Stimulated activated CD4-positive, alpha-beta T cell treated with anti-CD3 and anti-CD28 coated beads, Interleukin-4, amount 100 ng/mL, for 1 hour (primary cell): ENCODE data around the gene PRPS1.
"Not testable (repeated sequence)": the region's sequence is repeated elsewhere in the genome, so short reads cannot be mapped to it uniquely, and the experiment has no call there.

Experiments
- DNase-seq: peaks from one replicate; pipeline ENCODE4 v3.0.0-alpha.2; 2020

Gene PRPS1

DNA sequence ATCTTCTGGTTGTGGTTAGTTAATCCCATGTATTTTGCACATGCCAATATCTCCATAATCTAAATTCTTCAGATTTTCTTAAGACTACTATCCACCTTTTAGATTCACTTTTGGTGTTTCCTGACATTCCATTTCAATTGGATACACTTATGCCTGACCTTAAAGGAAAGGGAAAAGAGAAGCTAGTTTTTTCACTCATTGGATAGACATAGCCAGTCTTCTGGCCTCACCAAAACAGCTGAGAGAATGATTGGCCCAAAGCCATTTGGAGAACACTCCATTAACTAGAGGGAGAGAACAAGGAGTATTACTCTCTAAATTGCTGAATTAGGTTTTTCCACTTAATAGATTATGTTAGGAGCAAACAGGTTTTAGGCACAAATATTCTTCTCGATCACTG lies 4.0 kb downstream of the PRPS1 start:
- no peak for DNase-seq

DNA sequence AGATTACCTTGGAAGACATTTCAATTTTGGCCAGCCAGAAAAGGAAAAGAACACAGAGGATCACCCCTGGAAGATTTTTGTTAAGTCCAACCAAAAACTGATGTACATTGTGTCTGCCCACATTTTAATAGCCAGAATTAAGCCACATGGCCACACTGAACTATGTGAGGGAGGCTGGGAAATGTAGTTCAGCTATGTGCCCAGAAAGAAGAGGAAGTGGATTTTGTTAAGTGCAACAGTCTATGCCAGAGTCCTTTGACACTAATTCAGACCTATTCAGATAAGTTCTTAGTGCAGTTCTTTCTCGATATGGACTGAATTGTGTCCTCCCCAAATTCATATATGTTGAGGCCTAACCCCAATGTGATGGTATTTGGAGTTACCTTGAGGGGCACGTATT lies 18.4 kb downstream of the PRPS1 start:
- no peak for DNase-seq

DNA sequence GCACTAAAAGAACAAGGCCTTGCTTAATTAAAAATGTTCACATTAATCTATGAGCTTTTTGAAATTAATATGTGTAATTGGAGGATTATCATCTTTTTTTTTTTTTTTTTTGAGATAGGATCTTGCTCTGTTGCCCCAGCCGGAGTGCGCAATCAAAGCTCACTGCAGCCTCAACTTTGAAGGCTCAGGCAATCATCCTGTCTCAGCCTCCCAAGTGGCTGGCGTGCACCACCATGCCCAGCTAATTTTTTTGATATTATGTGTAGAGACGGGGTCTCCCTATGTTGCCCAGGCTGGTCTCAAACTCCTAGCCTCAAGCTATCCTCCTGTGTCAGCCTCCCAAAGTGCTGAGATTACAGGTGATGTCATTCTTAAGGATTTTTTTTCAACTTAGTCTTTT lies 20.0 kb downstream of the PRPS1 start:
- DNase-seq = no peak

GRCh38 chrX:107654566-107654871 lies 26.2 kb downstream of the PRPS1 start:
- no peak for DNase-seq

GRCh38 chrX:107654872-107655761 lies 26.8 kb downstream of the PRPS1 start:
- peak; percentile 63 for DNase-seq

- no peak for DNase-seq
Measured at GRCh38 chrX:107656978-107657377, 28.7 kb downstream of the PRPS1 start.

DNA sequence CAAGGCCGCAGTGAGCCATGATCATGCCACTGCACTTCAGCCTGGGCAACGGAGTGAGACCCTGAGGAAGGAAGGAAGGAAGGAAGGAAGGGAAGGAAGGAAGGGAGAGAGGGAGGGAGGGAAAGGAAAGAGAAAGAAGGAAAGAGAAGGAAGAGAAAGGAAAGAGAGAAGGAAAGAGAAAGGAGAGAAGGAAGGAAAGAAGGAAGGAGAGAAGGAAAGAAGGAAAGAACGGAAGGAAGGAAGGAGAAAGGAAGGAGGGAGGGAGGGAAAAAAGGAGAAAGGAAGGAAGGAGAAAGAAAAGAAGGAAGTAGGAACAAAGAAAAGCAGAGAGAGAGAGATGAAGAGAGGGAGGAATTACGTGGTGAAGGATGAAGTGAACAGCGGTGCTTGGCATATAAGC lies 30.4 kb downstream of the PRPS1 start:
- no peak for DNase-seq

DNA sequence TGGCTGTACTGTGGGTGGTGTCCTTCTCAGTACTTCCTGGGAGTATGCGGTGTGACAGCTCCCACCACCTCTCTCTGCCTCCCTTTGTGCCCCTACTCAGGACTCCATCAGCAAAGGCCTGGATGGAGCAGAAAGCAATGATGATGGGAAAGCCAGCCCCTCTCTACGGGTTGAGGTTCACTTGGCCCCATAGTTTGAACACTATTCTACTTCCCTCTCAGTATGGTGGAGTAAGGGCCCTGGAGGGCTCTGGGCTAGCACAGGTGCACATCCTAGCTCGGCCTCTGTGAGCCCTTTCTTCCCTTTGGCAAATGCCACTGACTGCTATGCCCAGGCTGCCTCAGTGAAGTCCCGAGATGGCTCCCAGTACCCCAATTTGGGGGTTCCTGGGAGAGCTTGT lies 31.0 kb downstream of the PRPS1 start:
- no peak for DNase-seq

GRCh38 chrX:107659768-107660167 lies 31.5 kb downstream of the PRPS1 start:
- no peak for DNase-seq

DNA sequence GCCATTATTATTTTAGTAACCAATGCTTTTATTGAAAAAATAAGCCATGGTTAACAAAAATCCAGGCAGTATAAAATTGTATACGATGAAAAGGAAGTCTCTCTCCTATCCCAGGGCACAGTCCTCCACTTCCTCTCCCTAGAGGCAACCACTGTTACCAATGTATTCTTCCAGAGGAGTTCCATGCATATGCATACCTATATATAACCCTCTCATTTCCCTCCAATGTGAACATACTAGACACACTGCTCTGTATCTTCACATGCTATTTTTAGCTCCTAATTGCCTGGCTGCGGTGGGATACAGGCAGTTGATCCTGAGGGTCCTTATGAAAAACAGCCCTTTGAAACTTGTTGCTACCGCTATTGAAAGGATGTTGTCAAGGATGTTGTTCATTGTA lies 33.8 kb downstream of the PRPS1 start:
- DNase-seq = no peak

DNA sequence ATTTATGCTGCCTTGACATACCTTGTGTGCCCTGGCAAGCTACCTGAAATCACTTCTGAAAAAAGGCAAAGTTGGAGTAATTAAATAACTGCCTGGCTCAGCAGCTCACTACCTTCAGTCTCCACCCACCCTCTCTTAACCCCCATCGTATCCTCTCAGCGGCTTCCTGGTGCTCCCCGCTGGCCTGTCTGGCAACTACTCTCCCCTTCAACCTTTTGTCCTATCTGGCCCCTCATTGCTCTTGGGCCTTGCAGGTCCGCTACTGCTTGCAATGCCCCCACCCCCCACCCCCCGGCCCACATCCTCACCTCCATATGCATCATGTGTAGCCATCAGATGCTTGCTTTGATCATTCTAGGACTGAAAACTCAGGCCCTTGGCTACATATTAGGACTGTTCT lies 34.5 kb downstream of the PRPS1 start:
- no peak for DNase-seq

GRCh38 chrX:107666931-107667330 lies 38.6 kb downstream of the PRPS1 start:
- no peak for DNase-seq

DNA sequence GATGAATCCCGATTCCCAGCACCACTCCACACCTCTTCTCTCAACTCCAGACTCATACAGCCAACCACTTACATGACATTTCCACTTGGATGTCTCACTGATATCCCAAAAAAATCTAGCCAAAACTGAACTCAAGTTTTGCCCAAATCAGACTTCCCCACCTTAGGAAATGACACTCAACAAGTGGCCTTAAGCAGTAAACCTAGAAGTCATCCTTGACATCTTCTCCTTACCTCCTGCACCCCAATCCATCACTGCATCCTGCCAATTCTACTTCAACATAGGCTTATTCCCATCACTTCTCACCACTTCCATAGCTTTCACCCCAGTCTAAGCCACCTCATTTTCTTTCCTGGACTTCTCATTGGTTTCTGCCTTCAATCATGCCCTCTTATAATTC lies 39.1 kb downstream of the PRPS1 start:
- no peak for DNase-seq

DNA sequence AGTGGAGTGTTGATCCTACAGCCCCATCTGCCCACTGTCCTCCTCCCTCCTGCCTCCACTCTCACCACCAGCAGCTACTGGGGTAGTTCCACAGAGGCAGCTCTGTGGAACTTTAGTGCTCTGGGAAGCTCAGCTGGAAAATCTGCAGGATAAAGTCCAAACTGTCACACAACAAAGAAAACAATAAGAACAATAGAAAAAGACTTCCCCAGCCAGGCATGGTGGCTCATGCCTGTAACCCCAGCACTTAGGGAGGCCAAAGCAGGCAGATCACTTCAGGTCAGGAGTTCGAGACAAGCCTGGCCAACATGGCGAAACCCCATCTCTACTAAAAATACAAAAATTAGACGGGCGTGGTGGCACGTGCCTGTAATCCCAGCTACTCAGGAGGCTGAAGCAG lies 40.4 kb downstream of the PRPS1 start:
- not testable (repeated sequence) for DNase-seq

DNA sequence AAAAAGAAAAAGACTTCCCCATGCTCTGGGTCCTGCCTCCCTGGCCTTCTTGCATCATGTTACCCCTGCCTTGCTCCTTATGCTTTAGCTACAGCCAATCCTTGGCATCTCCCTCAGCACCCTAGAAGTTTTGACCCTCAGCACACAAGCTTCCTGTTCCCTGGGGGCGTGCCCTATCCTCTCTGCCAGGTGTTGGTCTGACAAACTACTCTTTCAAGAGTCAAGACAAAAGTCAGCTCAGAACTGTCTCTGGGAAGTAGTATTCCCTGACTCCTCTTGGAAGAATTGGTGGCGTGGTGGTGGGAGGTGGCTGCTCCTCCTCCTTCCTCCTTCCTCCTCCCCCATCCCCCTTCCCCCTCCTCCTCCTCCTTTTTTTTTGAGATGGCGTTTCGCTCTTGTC lies 41.0 kb downstream of the PRPS1 start:
- no peak for DNase-seq

- DNase-seq = no peak
Measured at GRCh38 chrX:107669885-107670628, 41.7 kb downstream of the PRPS1 start.

- DNase-seq = not testable (repeated sequence)
Measured at GRCh38 chrX:107671256-107671655, 42.9 kb downstream of the PRPS1 start.

DNA sequence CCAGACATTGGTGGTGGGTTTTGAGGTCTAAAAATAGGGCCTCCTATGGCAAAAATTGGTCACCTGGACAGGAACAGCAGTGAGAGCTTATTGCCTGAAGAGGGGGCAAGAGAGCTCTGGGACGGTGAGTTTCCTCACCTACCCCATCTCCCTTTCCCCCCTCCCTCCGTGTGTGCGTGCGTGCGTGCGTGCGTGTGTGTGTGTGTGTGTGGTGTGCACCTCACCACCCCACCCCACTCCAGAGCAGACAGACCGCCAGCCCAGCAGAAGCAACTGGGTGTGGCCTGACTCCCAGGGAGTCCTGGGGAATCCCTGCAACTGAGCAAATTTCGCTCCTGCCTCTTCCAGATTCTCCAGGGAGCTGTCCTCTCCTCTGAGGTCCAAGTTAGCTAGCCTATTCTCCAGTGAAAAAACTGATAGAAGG lies 44.7 kb downstream of the PRPS1 start:
- DNase-seq = peak; percentile 62

- no peak for DNase-seq
Measured at GRCh38 chrX:107673431-107673830, 45.1 kb downstream of the PRPS1 start.

DNA sequence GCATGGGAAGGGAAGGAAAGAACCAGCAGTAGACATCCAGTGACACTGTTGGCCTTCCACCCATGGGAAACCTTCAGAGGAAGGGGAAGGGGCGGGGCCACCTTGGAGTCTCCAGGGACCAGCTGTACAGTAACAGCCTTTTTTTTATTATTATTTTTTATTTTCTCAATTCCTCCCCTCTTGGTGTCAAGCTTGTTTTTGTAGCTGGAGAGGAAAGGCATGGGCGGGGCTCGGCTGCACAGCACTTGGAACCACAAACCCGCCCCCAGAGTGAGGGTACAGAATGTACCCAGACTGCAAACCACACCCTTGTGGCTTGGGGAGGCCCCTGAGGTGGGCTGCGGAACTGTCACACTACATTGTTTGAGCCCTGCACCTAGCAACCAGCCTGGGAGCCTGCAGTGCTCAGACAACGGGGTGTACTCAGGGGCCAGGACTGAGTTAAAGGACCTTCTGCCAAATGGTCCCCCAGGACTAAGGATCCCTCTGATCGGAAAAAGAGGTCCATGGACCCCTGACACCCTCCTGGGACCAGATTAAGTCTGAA lies 45.7 kb downstream of the PRPS1 start:
- DNase-seq = peak; percentile 78

- peak; percentile 15 for DNase-seq
Measured at GRCh38 chrX:107674480-107675364, 46.4 kb downstream of the PRPS1 start.

- no peak for DNase-seq
Measured at GRCh38 chrX:107675365-107675654, 47.0 kb downstream of the PRPS1 start.

- no peak for DNase-seq
Measured at GRCh38 chrX:107675823-107676555, 47.7 kb downstream of the PRPS1 start.
